GM19438 (cell line): Measurements from ENCODE around the gene LTBP3.
"Not testable (repeated sequence)": the region's sequence is repeated elsewhere in the genome, so short reads cannot be mapped to it uniquely, and the experiment has no call there.

Source experiments
- ATAC-seq: cut with Tn5 transposase; IDR thresholded peaks from one replicate; pipeline ENCODE4 v1.9.1; 2021; ENCODE audit warnings: low read depth; ENCODE audit not compliant: unreplicated experiment

LTBP3 gene

GRCh38 chr11:65538232-65538914 is 19.8 kb downstream of the LTBP3 start:
- ATAC-seq: no peak

GRCh38 chr11:65537620-65538231 is 20.4 kb downstream of the LTBP3 start:
- ATAC-seq: no peak

GRCh38 chr11:65537296-65537597 is 20.9 kb downstream of the LTBP3 start:
- no peak for ATAC-seq

- no peak for ATAC-seq
Measured at GRCh38 chr11:65536412-65537295, 21.5 kb downstream of the LTBP3 start.

GRCh38 chr11:65535102-65535501 is 23.1 kb downstream of the LTBP3 start:
- ATAC-seq: no peak

GRCh38 chr11:65532388-65533064 is 25.6 kb downstream of the LTBP3 start:
- ATAC-seq: no peak

GRCh38 chr11:65530157-65530496 is 28.0 kb downstream of the LTBP3 start:
- ATAC-seq: no peak

- no peak for ATAC-seq
Measured at GRCh38 chr11:65529475-65530156, 28.5 kb downstream of the LTBP3 start.

GRCh38 chr11:65528819-65529350 is 29.3 kb downstream of the LTBP3 start:
- ATAC-seq: no peak

- no peak for ATAC-seq
Measured at GRCh38 chr11:65526744-65527143, 31.4 kb downstream of the LTBP3 start.

- no peak for ATAC-seq
Measured at GRCh38 chr11:65525546-65526480, 32.3 kb downstream of the LTBP3 start.

GRCh38 chr11:65524741-65525545 is 33.2 kb downstream of the LTBP3 start, which contains the start of gene SCYL1:
SCYL1 (plus strand) TSS chr11:65525083; CDS start chr11:65525154, 71 bp downstream.
- ATAC-seq: no peak

GRCh38 chr11:65524014-65524740 is 34.0 kb downstream of the LTBP3 start:
- ATAC-seq: no peak

GRCh38 chr11:65523631-65523968 is 34.6 kb downstream of the LTBP3 start:
- not testable (repeated sequence) for ATAC-seq

- not testable (repeated sequence) for ATAC-seq
Measured at GRCh38 chr11:65522718-65523630, 35.2 kb downstream of the LTBP3 start.

- ATAC-seq: not testable (repeated sequence)
Measured at GRCh38 chr11:65521777-65522521, 36.2 kb downstream of the LTBP3 start.
